Endothelial cell (in vitro differentiated cells): ENCODE data around the gene GPRIN3. TPM values are rescaled to one million over a fixed set of nuclear protein-coding genes. Genes with fewer than 3 reads are reported as not detected.

Experiments
- DNase-seq: peaks from one replicate; pipeline ENCODE4 v3.0.0; 2021; ENCODE audit warnings: low spot score
- H3K27ac Mint-ChIP-seq: one replicate; pipeline ENCODE4 v1.8.0; 2021; ENCODE audit warnings: mixed read lengths, inconsistent platforms; ENCODE audit not compliant: unreplicated experiment
- H3K27me3 Mint-ChIP-seq: one replicate; pipeline ENCODE4 v1.8.0; 2021; ENCODE audit warnings: mild to moderate bottlenecking, moderate library complexity, mixed read lengths, inconsistent platforms; ENCODE audit not compliant: unreplicated experiment
- H3K36me3 Mint-ChIP-seq: one replicate; pipeline ENCODE4 v1.8.0; 2021; ENCODE audit warnings: mild to moderate bottlenecking, low read depth, mixed read lengths, inconsistent platforms; ENCODE audit not compliant: unreplicated experiment
- H3K4me1 Mint-ChIP-seq: one replicate; pipeline ENCODE4 v1.8.0; 2021; ENCODE audit warnings: mild to moderate bottlenecking, mixed read lengths, inconsistent platforms; ENCODE audit not compliant: unreplicated experiment
- H3K4me3 Mint-ChIP-seq: one replicate; pipeline ENCODE4 v1.8.0; 2021; ENCODE audit warnings: mild to moderate bottlenecking, mixed read lengths, inconsistent platforms; ENCODE audit not compliant: unreplicated experiment
- H3K9me3 Mint-ChIP-seq: one replicate; pipeline ENCODE4 v1.8.0; 2021; ENCODE audit warnings: mixed read lengths, inconsistent platforms; ENCODE audit not compliant: unreplicated experiment
- total RNA-seq: library from RNA; stranded (reverse); fragmentation: NEBNext Ultra II Directional; extraction: Animal tissue kit (Norgen Biotek cat#: 25700); gene quantifications from one replicate; pipeline ENCODE4 v1.2.1, GENCODE V29; 2021; ENCODE audit not compliant: unreplicated experiment
- TF ChIP-seq, protein P1 (sequence below): fragments of 200-600 bp; sonication (generic); IDR thresholded peaks from one replicate; pipeline ENCODE4 v1.5.0; 2021; ENCODE audit warnings: antibody characterized with exemption; ENCODE audit not compliant: unreplicated experiment

Gene GPRIN3
- total RNA-seq, 1 donor from 2014 or later = 8.9 TPM

DNA sequence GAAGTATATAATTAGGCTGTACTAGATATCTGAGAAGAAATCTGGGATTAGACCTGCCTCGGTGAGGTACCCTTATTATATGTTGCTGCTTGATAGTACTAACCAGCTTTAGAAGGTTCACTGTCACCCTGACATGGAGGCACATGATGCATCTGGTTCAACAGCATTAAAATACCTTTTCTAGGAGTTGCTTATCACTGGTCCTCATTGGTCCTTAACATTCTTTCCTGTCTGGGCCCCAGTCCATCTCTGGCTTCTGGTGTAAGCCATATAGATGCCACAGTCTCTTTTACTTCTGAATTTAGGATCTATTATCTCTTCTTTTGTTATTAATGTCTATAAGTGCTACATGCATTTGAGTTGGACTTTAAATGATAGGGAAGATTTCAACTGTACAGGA is 40.2 kb downstream of the GPRIN3 start:
- Mint-ChIP-seq H3K9me3 (no peaks in the 10 kb centered on the region), H3K27me3 (peaks cover 3% of the 10 kb centered on the region), H3K4me1 (peaks cover 2% of the 10 kb centered on the region), H3K27ac (no peak overlapping the region), H3K4me3 (no peak overlapping the region), H3K36me3 (no peaks in the 10 kb centered on the region)
- no peak for DNase-seq
- TF ChIP-seq, protein P1, sequence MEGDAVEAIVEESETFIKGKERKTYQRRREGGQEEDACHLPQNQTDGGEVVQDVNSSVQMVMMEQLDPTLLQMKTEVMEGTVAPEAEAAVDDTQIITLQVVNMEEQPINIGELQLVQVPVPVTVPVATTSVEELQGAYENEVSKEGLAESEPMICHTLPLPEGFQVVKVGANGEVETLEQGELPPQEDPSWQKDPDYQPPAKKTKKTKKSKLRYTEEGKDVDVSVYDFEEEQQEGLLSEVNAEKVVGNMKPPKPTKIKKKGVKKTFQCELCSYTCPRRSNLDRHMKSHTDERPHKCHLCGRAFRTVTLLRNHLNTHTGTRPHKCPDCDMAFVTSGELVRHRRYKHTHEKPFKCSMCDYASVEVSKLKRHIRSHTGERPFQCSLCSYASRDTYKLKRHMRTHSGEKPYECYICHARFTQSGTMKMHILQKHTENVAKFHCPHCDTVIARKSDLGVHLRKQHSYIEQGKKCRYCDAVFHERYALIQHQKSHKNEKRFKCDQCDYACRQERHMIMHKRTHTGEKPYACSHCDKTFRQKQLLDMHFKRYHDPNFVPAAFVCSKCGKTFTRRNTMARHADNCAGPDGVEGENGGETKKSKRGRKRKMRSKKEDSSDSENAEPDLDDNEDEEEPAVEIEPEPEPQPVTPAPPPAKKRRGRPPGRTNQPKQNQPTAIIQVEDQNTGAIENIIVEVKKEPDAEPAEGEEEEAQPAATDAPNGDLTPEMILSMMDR = no peak

DNA sequence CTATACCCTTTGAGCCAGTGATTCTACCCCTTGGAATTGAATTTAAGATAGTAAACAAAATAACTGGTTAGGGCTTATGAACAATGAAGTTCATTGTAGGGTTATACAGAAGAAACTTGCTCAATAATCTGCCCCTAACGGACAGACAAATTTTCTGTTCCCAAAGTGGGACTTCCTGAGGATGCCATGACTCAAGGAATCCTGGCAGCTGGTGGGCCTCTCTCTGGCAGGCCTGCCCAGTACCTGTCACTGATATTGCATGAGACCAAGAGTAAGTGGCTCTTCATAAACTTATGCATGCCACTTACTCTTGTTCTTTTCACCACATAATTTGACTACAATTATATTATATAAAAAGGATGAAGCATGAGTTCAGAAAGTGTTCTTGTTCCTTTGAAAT is 41.5 kb downstream of the GPRIN3 start:
- Mint-ChIP-seq H3K9me3 (no peaks in the 10 kb centered on the region), H3K4me3 (no peak overlapping the region), H3K27ac (no peak overlapping the region), H3K27me3 (peaks cover 3% of the 10 kb centered on the region), H3K4me1 (peaks cover 2% of the 10 kb centered on the region), H3K36me3 (no peaks in the 10 kb centered on the region)
- DNase-seq = no peak
- TF ChIP-seq, protein P1 = no peak

DNA sequence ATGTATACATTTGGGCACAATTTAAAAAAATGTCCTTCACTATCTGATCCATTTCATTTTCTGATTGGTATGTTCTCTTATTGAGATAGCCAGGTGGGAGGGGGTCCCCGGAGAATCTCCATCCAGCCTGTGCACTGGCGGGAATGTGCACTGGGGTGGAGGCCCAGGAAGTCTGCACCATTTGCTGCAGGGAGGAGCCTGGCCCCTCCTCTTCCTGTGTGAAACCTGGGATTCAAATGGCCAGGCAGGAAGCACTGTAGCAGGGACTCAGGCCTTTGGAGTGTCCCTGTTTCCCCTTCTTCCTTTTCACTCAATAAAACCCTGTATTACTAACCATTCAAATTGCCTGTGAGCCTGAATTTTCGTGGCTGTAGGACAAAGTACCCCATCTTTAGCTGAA is 44.3 kb downstream of the GPRIN3 start:
- no peaks in the 10 kb centered on the region for H3K9me3 Mint-ChIP-seq
- peaks cover 3% of the 10 kb centered on the region for H3K27me3 Mint-ChIP-seq
- peaks cover 2% of the 10 kb centered on the region for H3K4me1 Mint-ChIP-seq
- H3K27ac Mint-ChIP-seq = no peak overlapping the region
- TF ChIP-seq, protein P1 = no peak
- H3K4me3 Mint-ChIP-seq = no peak overlapping the region
- no peak for DNase-seq
- H3K36me3 Mint-ChIP-seq = no peaks in the 10 kb centered on the region

DNA sequence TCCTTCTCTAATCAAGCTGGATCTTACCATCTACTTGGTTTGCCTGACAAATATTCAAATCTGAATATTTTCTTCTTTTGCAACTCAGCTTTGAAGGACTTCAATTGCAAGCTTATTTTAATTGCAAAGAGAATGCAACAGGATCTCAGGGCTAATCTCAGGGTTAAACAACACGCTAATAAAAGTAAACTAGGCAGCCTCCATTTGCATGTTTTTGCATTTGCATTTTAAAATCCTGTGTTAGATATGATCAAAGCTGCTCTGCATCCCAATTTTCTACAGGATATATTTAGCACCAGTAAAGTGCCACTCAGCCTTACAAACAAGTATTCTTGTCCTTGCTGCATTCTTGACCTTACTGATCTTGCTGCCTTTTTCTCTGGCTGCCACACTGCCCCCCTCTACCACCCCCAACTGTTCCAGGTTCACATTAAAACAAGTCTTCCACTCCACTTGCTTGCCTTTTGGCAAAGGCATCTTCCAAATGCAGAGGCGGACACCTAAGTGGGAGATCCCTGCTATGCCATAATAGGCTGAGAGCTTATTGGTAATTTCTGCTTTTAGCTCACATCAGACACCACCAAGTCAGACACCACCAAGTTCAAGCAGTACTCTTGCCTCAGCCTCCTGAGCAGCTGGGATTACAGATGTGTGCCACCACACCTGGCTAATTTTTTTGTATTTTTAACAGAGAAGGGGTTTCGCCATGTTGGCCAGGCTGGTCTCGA is 48.1 kb downstream of the GPRIN3 start:
- no peak overlapping the region for H3K4me3 Mint-ChIP-seq
- DNase-seq = no peak
- peaks cover 2% of the 10 kb centered on the region for H3K4me1 Mint-ChIP-seq
- H3K27ac Mint-ChIP-seq = no peak overlapping the region
- H3K9me3 Mint-ChIP-seq = no peaks in the 10 kb centered on the region
- TF ChIP-seq, protein P1 = no peak
- H3K36me3 Mint-ChIP-seq = no peaks in the 10 kb centered on the region
- H3K27me3 Mint-ChIP-seq = peaks cover 1% of the 10 kb centered on the region

DNA sequence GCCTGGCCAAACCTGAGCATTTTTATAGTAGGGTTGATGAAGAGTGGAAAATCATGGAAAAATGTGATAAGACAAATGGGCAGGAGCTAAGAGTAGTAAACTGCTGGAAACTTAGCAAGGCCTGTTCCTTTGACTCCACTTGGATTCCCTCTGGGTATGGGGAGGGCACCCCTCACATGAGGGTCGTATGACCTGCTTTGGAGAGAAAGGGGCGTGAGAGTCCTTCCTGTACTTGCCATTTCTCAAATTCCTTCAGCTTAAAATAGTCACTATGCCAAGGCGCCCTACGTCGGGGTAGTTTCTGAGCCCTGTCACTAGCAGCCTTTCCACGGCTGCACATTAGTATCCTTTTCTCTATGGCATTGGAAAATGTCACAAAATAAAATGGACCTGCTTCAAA is 49.1 kb downstream of the GPRIN3 start:
- peaks cover 1% of the 10 kb centered on the region for H3K27me3 Mint-ChIP-seq

More for the DNA sequence above, 49.1 kb downstream of the GPRIN3 start:
- Mint-ChIP-seq H3K4me3 (no peak overlapping the region), H3K27ac (no peak overlapping the region), H3K9me3 (no peaks in the 10 kb centered on the region), H3K36me3 (no peaks in the 10 kb centered on the region), H3K4me1 (peaks cover 5% of the 10 kb centered on the region)
- TF ChIP-seq, protein P1 = no peak
- DNase-seq = no peak
